ENCODE results near the gene CTAGE9. TPM values are rescaled to one million over a fixed set of nuclear protein-coding genes. Genes with fewer than 3 reads are reported as not detected.
A peak's percentile ranks its signal among the peaks of the same experiment; 100 is the strongest.

Gene CTAGE9
- total RNA-seq, 1 donor from 2014 or later: not detected

- TF ChIP-seq EZH2 (IDR thresholded peaks at IDR 0.05; ENCODE audit: insufficient read depth, low read length): no peak
- peak; percentile 96 for TF ChIP-seq CTCF (IDR thresholded peaks at IDR 0.05; ENCODE audit: insufficient read depth, low read depth, low read length)
- no peaks in the 10 kb centered on the region for H3K4me1 ChIP-seq (ENCODE audit: insufficient read depth, low read length)
- Mint-ChIP-seq H3K9me3 (ENCODE audit: unreplicated experiment) (no peaks in the 10 kb centered on the region), H3K4me3 (ENCODE audit: unreplicated experiment) (no peak overlapping the region), H3K27me3 (ENCODE audit: low read depth, unreplicated experiment) (peaks cover 2% of the 10 kb centered on the region), H3K27ac (ENCODE audit: unreplicated experiment) (no peak overlapping the region), H3K36me3 (ENCODE audit: low read depth, unreplicated experiment) (no peaks in the 10 kb centered on the region), H3K4me1 (ENCODE audit: low read depth, unreplicated experiment) (no peaks in the 10 kb centered on the region)
- no peaks in the 10 kb centered on the region for H3K9me3 ChIP-seq (ENCODE audit: insufficient read depth, low read depth, low read length)
- no peaks in the 10 kb centered on the region for H3K27me3 ChIP-seq (ENCODE audit: insufficient read depth, low read length)
- DNase-seq (ENCODE audit: low read depth) (peak; percentile 42), FAIRE-seq (no peak)
- H3K36me3 ChIP-seq (ENCODE audit: insufficient read depth, low read length): no peaks in the 10 kb centered on the region
- H3K4me2 ChIP-seq (ENCODE audit: low read length): no peak overlapping the region
- no peak overlapping the region for H3K4me3 ChIP-seq (ENCODE audit: insufficient read depth, low read depth, low read length)
- no peak overlapping the region for H2AFZ ChIP-seq (ENCODE audit: low read depth, low read length)
- no peaks in the 10 kb centered on the region for H3K79me2 ChIP-seq (ENCODE audit: insufficient read depth, low read length)
- no peak overlapping the region for H3K9ac ChIP-seq (ENCODE audit: low read length)
- no peaks in the 10 kb centered on the region for H4K20me1 ChIP-seq (ENCODE audit: insufficient read depth, low read length)
- H3K27ac ChIP-seq (ENCODE audit: low read depth, low read length): no peak overlapping the region
Observed at GRCh38 chr6:131694832-131695426, 15.9 kb downstream of the CTAGE9 start.

GRCh38 chr6:131693384-131693783 lies 17.4 kb downstream of the CTAGE9 start:
- Histone ChIP-seq H3K4me2 (ENCODE audit: low read length) (no peak overlapping the region), H3K27ac (ENCODE audit: low read depth, low read length) (no peak overlapping the region), H3K79me2 (ENCODE audit: insufficient read depth, low read length) (no peaks in the 10 kb centered on the region), H3K4me3 (ENCODE audit: insufficient read depth, low read depth, low read length) (no peak overlapping the region), H3K9ac (ENCODE audit: low read length) (no peak overlapping the region), H2AFZ (ENCODE audit: low read depth, low read length) (no peak overlapping the region), H3K36me3 (ENCODE audit: insufficient read depth, low read length) (no peaks in the 10 kb centered on the region), H3K9me3 (ENCODE audit: insufficient read depth, low read depth, low read length) (no peaks in the 10 kb centered on the region), H4K20me1 (ENCODE audit: insufficient read depth, low read length) (no peaks in the 10 kb centered on the region), H3K27me3 (ENCODE audit: insufficient read depth, low read length) (no peaks in the 10 kb centered on the region), H3K4me1 (ENCODE audit: insufficient read depth, low read length) (no peaks in the 10 kb centered on the region)
- FAIRE-seq (no peak), DNase-seq (ENCODE audit: low read depth) (no peak)
- TF ChIP-seq EZH2 (IDR thresholded peaks at IDR 0.05; ENCODE audit: insufficient read depth, low read length): no peak
- no peak for TF ChIP-seq CTCF (IDR thresholded peaks at IDR 0.05; ENCODE audit: insufficient read depth, low read depth, low read length)
- no peak overlapping the region for H3K4me3 Mint-ChIP-seq (ENCODE audit: unreplicated experiment)
- H3K27me3 Mint-ChIP-seq (ENCODE audit: low read depth, unreplicated experiment): peaks cover 2% of the 10 kb centered on the region
- H3K36me3 Mint-ChIP-seq (ENCODE audit: low read depth, unreplicated experiment): no peaks in the 10 kb centered on the region
- H3K4me1 Mint-ChIP-seq (ENCODE audit: low read depth, unreplicated experiment): no peaks in the 10 kb centered on the region
- no peak overlapping the region for H3K27ac Mint-ChIP-seq (ENCODE audit: unreplicated experiment)
- H3K9me3 Mint-ChIP-seq (ENCODE audit: unreplicated experiment): no peaks in the 10 kb centered on the region

DNA sequence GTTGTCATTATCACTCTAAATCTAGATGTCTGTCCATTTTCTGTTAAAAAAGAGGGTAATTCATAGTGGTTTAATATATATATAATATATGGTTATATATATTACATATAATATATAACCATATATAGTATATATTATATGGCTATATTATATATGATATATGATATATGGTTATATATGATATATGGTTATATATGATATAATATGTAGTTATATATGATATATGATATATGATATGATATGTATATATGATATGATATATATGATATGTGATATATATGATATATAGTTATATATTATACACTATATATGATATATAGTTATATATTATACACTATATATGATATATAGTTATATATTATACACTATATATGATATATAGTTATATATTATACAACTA lies 18.2 kb downstream of the CTAGE9 start:
- H3K4me3 Mint-ChIP-seq (ENCODE audit: unreplicated experiment): no peak overlapping the region
- Histone ChIP-seq H3K9me3 (ENCODE audit: insufficient read depth, low read depth, low read length) (no peaks in the 10 kb centered on the region), H3K36me3 (ENCODE audit: insufficient read depth, low read length) (no peaks in the 10 kb centered on the region), H3K79me2 (ENCODE audit: insufficient read depth, low read length) (no peaks in the 10 kb centered on the region), H3K27ac (ENCODE audit: low read depth, low read length) (no peak overlapping the region), H4K20me1 (ENCODE audit: insufficient read depth, low read length) (no peaks in the 10 kb centered on the region), H3K4me3 (ENCODE audit: insufficient read depth, low read depth, low read length) (no peak overlapping the region), H3K27me3 (ENCODE audit: insufficient read depth, low read length) (no peaks in the 10 kb centered on the region), H3K9ac (ENCODE audit: low read length) (no peak overlapping the region), H2AFZ (ENCODE audit: low read depth, low read length) (no peak overlapping the region), H3K4me1 (ENCODE audit: insufficient read depth, low read length) (no peaks in the 10 kb centered on the region), H3K4me2 (ENCODE audit: low read length) (no peak overlapping the region)
- H3K27ac Mint-ChIP-seq (ENCODE audit: unreplicated experiment): no peak overlapping the region
- H3K27me3 Mint-ChIP-seq (ENCODE audit: low read depth, unreplicated experiment): peaks cover 2% of the 10 kb centered on the region
- TF ChIP-seq CTCF (IDR thresholded peaks at IDR 0.05; ENCODE audit: insufficient read depth, low read depth, low read length): no peak
- TF ChIP-seq EZH2 (IDR thresholded peaks at IDR 0.05; ENCODE audit: insufficient read depth, low read length): no peak
- no peaks in the 10 kb centered on the region for H3K4me1 Mint-ChIP-seq (ENCODE audit: low read depth, unreplicated experiment)
- DNase-seq (ENCODE audit: low read depth): no peak
- H3K9me3 Mint-ChIP-seq (ENCODE audit: unreplicated experiment): no peaks in the 10 kb centered on the region
- no peaks in the 10 kb centered on the region for H3K36me3 Mint-ChIP-seq (ENCODE audit: low read depth, unreplicated experiment)
- no peak for FAIRE-seq
